Activated T-helper 9 cell treated with anti-CD3 and anti-CD28 coated beads, Interleukin-2, amount 50 U/mL, for 16 hours (primary cell): Measurements from ENCODE around the gene SLC22A13.
"Not testable (repeated sequence)": the region's sequence is repeated elsewhere in the genome, so short reads cannot be mapped to it uniquely, and the experiment has no call there.

Experiments
- DNase-seq: peaks from one replicate; pipeline ENCODE4 v3.0.0-alpha.2; 2020; ENCODE audit warnings: low read depth

SLC22A13 gene

GRCh38 chr3:38264353-38264771 lies 1.2 kb upstream of the SLC22A13 start:
- no peak for DNase-seq

GRCh38 chr3:38264779-38265178 lies 833 bp upstream of the SLC22A13 start:
- no peak for DNase-seq

GRCh38 chr3:38266810-38267209 lies 1.2 kb downstream of the SLC22A13 start:
- no peak for DNase-seq

GRCh38 chr3:38267662-38268061 lies 2.0 kb downstream of the SLC22A13 start:
- no peak for DNase-seq

- no peak for DNase-seq
These were observed 2.5 kb downstream of the SLC22A13 start for GRCh38 chr3:38268087-38268486.

- no peak for DNase-seq
These were observed 2.9 kb downstream of the SLC22A13 start for GRCh38 chr3:38268522-38268921.

- no peak for DNase-seq
These were observed 5.0 kb downstream of the SLC22A13 start for GRCh38 chr3:38270606-38271005.

- no peak for DNase-seq
These were observed 5.9 kb downstream of the SLC22A13 start for GRCh38 chr3:38271553-38271952.

GRCh38 chr3:38274864-38275649 lies 9.4 kb downstream of the SLC22A13 start:
- no peak for DNase-seq

GRCh38 chr3:38275658-38276057 lies 10.0 kb downstream of the SLC22A13 start:
- no peak for DNase-seq

- DNase-seq, result no peak
These were observed 10.7 kb downstream of the SLC22A13 start for GRCh38 chr3:38276081-38276916.

GRCh38 chr3:38276917-38277630 lies 11.5 kb downstream of the SLC22A13 start:
- no peak for DNase-seq

- no peak for DNase-seq
These were observed 13.2 kb downstream of the SLC22A13 start for GRCh38 chr3:38278841-38279240.

- no peak for DNase-seq
These were observed 16.5 kb downstream of the SLC22A13 start, which contains the start of gene SLC22A14 for GRCh38 chr3:38281895-38282686. TSS of gene SLC22A14 (plus strand) at chr3:38282294. CDS start at chr3:38306027, 23,733 bp downstream.

GRCh38 chr3:38283810-38284755 lies 18.5 kb downstream of the SLC22A13 start:
- DNase-seq, result no peak

- DNase-seq, result no peak
These were observed 19.1 kb downstream of the SLC22A13 start for GRCh38 chr3:38284756-38285150.

- DNase-seq, result not testable (repeated sequence)
These were observed 23.9 kb downstream of the SLC22A13 start for GRCh38 chr3:38289286-38290217.

- DNase-seq, result not testable (repeated sequence)
These were observed 31.4 kb downstream of the SLC22A13 start for GRCh38 chr3:38297053-38297452.

- no peak for DNase-seq
These were observed 31.9 kb downstream of the SLC22A13 start for GRCh38 chr3:38297537-38297936.
